SU-DHL-6 (cell line): Measurements from ENCODE around the gene MAGEL2.

Experiments used
- CTCF ChIP-seq: fragments of 200-600 bp; sonication (generic); IDR thresholded peaks from one replicate; pipeline ENCODE4 v1.5.1; 2017; ENCODE audit warnings: antibody characterized with exemption, mild to moderate bottlenecking, low read length, moderate library complexity; ENCODE audit not compliant: insufficient read depth, poor library complexity, severe bottlenecking
- EZH2phosphoT487 ChIP-seq: fragments of 200-600 bp; sonication (generic), shearing (Covaris generic); conservative IDR thresholded peaks from 2 replicates; pipeline ENCODE4 v1.6.1; 2018; ENCODE audit warnings: mild to moderate bottlenecking, antibody characterized with exemption, low read length, moderate library complexity, mixed read lengths

- TF ChIP-seq CTCF = no peak
- TF ChIP-seq EZH2phosphoT487 = no peak
Observed at GRCh38 chr15:23616536-23616935, 31.1 kb downstream of the MAGEL2 start.
